ENCODE results near the gene KRTAP19-7.

GRCh38 chr21:30561264-30561895 lies at the start of gene KRTAP19-7:
- TF ChIP-seq EZH2 (IDR thresholded peaks at IDR 0.05; ENCODE audit: borderline replicate concordance, low read depth, low read length, severe bottlenecking) (no peak), POLR2A (IDR thresholded peaks at IDR 0.05; ENCODE audit: low read depth, low read length) (no peak), CTCF (IDR thresholded peaks at IDR 0.05; ENCODE audit: extremely low read depth in 1 of 2, insufficient read depth in 1 of 2, low read depth in 1 of 2, low read length in 2 of 2) (no peak), POLR2AphosphoS5 (IDR thresholded peaks at IDR 0.05; ENCODE audit: insufficient read depth, low read depth, low read length) (no peak)
